ENCODE results near the gene NRAS. TPM values are rescaled to one million over a fixed set of nuclear protein-coding genes. Genes with fewer than 3 reads are reported as not detected.

The NRAS gene
- total RNA-seq, 1 donor from 2014 or later = 58.9 TPM

DNA sequence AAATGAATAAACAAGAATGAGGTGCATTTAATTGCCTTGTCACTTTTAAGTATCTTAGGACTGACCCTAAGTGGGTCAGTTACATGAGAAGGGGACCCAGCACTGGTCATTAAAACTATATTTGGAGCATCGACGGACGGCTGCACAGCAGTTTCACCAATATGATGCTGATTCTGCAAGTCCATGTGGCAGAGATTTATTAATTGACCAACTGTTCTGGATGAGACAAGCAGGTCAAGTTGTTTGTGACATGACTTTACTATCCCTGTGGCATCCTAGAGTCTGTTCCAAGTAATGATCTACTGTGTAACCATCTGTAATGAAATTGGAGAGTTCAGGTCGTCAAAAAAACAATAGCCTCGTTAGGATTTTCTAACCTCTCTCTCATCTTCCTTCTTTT lies 30.7 kb downstream of the NRAS start:
- DNase-seq (ENCODE audit: low read depth in 2 of 2) = no peak

DNA sequence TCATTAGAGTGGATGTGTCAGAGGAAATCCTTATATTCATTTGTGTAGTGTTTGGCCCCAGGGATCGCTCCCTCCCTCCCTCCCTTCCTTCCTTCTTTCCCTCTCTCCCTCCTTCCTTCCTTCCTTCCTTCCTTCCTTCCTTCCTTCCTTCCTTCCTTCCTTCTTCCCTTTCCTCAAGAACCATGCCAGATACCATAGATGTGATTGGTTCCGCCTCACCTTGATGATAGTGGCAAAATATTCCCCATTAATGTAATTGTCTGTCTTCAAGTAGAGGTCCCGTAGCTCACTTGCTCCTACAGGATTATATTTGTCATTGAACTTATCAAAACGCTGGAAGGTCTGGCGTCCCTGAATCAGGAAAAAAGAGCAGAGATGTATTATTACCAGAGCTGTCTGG lies 38.9 kb downstream of the NRAS start:
- DNase-seq (ENCODE audit: low read depth in 2 of 2) = no peak

DNA sequence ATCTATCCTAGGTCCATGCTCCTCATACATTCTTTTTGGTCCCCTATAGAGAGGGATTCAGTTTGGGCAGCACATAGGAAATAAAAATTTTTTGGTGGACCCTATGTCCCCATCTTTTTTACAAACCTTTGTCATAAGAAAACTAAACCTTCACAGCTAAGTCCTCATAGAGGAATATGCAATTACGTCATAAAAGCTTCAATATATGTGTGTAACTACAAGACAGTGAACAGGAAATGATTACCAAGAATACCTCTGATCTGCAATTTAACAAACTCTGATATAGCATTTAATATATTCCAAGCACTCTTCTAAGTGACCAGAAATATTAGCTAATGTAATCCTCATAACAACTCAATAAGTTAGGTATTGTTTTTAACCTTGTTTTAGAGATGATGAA lies 40.5 kb downstream of the NRAS start:
- DNase-seq (ENCODE audit: low read depth in 2 of 2) = no peak

DNA sequence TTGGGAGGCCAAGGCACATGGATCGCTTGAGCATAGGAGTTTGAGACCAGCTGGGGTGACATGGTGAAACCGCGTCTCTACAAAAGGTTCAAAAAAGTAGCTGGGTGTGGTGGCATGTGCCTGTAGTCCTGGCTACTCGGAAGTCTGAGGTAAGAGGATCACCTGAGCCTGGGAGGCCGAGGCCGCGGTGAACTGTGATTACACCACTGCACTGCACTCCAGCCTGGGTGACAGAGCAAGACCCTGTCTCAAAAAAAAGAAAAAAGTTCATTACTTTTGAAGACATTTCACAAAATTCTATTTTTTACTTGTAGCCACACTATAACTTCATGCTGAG lies 44.7 kb downstream of the NRAS start:
- DNase-seq (ENCODE audit: low read depth in 2 of 2) = no peak

DNA sequence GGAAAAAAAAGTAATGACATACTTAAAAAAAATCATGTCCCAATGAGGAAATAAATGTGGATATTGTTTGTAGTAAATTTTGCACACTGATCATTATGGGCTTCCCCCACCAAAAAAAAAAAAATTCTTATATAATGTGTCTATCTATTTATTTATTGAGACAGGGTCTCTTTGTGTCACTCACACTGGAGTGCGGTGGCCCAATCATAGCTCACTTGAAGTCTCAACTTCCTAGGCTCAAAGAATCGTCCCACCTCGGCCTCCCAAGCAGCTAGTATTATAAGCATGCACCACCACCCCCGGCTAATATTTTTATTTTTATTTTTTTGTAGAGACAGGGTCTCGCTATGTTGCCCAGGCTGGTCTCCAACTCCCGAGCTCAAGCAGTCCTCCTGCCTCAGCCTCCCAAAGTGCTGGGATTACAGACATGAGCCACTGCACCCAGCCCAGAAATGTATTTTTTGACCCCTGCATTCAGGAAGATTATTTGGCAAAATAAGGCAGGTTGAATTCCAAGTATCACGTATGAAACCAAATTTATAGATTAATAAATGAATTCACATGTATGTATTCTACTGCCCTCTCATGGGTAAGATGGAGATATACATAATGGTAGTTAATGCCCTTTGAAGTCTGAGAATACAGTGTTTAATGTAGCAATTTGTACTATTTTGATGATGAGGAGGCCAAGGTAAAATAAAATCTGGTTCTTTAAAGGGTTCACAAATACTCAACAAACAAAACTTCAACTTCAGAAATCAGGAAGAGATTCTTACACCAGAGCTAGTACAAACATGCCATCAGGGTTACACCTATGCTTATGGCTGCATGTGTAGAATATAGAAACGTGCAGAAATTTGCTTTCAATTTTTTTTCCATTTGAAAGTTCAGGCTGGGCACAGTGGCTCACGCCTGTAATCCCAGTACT lies 45.3 kb downstream of the NRAS start:
- DNase-seq (ENCODE audit: low read depth in 2 of 2) = peak; percentile 10 to 39

DNA sequence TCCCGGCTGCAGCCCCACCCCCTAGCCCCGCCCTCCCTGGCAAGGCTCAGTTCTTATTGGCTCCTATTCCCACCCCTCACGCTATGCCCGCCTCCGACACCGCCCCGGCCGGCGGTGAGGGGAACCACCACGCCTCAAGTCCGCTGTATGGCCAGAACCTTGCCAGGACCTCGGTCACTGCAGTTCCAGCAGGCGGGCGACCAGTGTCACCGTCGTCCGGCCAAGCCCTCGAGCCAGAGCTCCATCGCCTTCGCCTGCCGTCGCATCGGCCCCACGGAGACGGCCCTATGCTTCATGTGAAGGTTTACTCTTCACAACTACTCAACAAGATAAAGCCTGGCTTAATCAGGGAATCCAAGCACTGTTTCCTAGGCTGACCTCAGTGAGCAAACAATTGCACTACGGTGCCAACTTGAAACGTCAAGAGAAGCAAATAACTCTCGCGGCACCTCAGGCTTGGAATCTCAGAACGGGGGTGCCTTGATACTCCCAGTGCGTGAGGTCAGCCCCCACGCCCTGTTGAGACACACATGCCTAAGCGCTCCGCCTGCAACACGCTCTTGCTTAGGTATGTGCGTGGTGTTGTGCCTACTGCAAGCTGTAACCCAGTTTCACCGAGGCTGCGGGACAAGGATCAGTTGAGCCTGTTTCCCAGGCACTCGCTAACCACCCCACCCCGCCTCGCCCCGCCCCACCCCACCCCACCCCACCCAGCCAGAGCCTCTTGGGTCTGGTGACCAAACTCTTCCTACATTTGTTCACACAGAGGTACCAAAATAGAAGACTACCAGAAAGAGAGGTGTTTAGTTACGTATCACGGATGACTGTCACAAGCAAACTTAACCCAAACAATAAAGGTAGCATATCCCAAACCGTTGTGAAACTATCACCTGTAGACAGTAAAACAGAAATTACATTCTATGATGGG lies 46.2 kb downstream of the NRAS start:
- DNase-seq (ENCODE audit: low read depth in 2 of 2) = peak; percentile 88 to 89

DNA sequence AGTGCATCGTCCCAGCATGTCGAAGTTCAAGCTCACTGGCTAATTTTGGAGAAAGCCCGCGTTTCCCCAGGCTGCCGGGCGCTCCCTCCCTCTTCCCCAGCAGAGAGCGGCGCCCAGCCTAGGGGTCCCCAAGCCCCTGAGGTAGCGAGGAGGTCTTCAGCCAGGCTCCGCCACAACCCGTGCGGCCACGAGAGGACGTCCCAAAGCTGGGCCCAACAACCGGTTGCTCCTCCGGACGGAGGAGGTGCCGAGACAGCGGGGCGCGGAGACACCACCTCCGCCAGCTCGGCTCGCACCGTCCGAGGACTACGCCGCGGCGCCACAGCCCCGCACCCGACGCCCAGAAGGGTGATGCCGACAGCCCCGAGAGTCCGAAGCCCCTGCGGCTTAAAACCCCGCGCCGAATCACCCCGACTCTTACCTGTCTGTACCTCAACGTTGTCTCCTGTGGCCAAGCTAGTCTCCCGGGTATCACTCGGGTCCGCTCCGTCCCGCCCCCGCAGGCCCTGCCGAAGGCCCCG lies 46.9 kb downstream of the NRAS start, which contains the start of gene DENND2C:
DENND2C (minus strand) TSS at position 488 of the 521 bp plus-strand sequence. CDS start 44,065 bp downstream, outside the sequence.
- DNase-seq (ENCODE audit: low read depth in 2 of 2) = no peak

DNA sequence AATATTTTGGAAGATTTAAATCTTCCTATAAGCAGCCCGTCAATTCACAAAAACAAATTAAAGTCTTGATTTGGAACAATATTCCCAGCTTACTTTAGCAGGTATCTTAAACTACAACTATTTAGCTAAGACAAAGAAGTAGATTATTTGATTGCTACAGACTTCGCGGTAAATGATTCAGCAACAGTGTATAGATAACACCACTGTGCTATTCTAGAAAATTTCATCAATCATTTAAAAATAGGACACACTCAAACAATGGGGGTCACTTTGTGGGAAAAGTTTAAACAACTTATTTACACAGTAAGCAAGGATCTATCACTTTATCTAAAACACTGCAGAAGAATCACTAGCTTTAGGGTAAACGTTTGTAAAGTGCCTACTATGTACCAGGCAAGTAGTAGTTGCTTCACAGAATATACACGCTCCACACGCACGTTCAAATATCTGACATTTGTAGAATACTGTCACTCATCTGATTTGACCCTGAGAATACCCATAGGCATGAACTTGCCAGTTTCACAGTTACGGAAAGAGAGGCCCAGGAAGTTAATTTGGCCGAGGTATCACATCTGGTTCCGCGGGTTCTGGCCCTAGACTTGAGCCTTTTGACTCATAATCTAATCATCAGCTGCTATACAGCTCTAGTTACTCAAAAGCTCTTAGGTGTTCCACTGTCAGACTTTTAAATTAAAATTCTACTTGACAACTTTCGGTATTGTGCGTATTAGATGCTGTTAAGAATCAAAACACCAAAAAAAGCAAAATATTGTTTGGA lies 47.6 kb downstream of the NRAS start:
- peak in 1 of 2 donors; percentile 7 for DNase-seq (ENCODE audit: low read depth in 2 of 2)

DNA sequence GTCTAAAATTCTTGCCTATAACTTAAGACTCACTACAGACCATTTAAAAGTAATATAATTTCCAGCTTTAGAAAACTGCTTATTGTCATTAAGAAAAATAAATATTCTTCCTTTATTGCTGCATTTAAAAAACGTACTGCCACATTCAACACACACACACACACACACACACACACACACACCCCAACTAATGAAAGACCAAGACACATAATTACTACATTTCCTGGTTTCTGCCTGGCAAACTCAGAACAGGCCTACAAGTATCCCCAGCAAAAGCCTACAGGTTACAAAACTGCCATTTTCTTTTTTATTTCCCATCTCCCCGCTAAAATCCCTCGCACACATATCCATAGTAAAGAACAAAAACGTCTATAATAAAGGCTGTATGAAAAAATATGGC lies 48.2 kb downstream of the NRAS start:
- no peak for DNase-seq (ENCODE audit: low read depth in 2 of 2)

DNA sequence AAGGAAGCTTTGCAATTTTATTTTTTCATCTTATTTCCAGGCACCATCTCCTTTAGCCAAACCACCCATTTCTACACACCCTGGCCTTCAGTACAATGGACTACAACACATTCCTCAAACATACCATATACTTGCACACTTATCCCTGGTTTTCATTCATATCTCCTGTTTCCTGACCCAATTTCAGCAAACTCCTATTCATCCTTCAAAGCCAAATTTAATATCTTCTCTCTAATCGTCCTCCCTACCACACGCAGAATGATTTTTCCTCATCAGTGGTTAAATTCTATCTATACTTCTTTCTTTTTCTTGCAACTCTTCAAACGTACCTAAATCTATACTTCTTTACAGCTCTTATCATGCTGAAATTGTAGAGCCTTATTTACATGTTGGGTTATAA lies 49.6 kb downstream of the NRAS start:
- no peak for DNase-seq (ENCODE audit: low read depth in 2 of 2)

DNA sequence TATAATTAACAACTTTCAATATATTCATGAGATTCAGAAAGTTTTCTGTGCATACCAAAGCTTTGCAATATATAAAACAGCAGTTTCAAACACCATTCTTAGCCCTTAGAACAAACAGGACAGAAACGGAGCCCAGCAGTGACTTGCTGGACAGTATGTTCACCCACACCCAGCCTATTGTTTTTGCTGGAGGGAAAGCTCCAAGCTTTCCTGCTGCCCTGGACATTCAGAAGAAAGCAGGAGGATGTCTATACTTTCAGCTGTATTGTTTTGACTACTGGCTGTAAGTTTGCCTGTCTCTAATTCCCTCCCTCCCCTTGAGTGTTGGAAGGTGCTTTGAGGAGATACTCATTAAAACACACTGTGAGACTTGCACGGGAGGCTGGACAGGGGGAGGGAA lies 56.3 kb downstream of the NRAS start:
- no peak for DNase-seq (ENCODE audit: low read depth in 2 of 2)

Other genes starting within 250 kb of the NRAS start
- gene TRIM33, start 205.6 kb downstream of the NRAS start, total RNA-seq = 15.3 and 20.8 TPM in 2 replicates
- 25.1 and 28.0 TPM in 2 replicates for gene BCAS2, start 135.2 kb downstream of the NRAS start, total RNA-seq
- gene DENND2C, start 46.7 kb downstream of the NRAS start, total RNA-seq = 2.6 and 3.2 TPM in 2 replicates
- gene AMPD1, start 21.2 kb downstream of the NRAS start, total RNA-seq = not detected in 2 replicates
- 1,041 and 1,080 TPM in 2 replicates for gene CSDE1, start 41.2 kb upstream of the NRAS start, total RNA-seq
- 32.9 and 40.7 TPM in 2 replicates for gene SIKE1, start 63.9 kb upstream of the NRAS start, total RNA-seq
- gene SYCP1, start 138.1 kb upstream of the NRAS start, total RNA-seq = not detected in 2 replicates

Measured in lung microvascular endothelial cell (primary cell).